HepG2 (cell line): ENCODE measurements around the gene PERP. TPM values are rescaled to one million over a fixed set of nuclear protein-coding genes. Genes with fewer than 3 reads are reported as not detected.

Experiments
- ATAC-seq: fragments of 200-7000 bp; cut with Tn5 transposase; 3 replicates; pipeline ENCODE4 v1.9.1; 2020; ENCODE audit warnings: mild to moderate bottlenecking, moderate library complexity
- BruUV-seq: library from RNA; stranded (reverse); fragments of 400-500 nt; replicated peaks from 2 replicates; lab custom pipeline; 2021; lab: Mats Ljungman, UMichigan
- CTCF ChIA-PET: fragments of 300-600 bp; formaldehyde crosslinking; extraction: SDS; loops from one replicate; lab custom pipeline; 2021; ENCODE audit warnings: low total read pairs, inconsistent platforms, low intra/inter-chr PET ratio; lab: Yijun Ruan, JAX
- POLR2A ChIA-PET: fragments of 350-600 bp; sonication (Branson Sonifier 250); formaldehyde crosslinking; loops from one replicate; lab custom pipeline; 2020; ENCODE audit warnings: antibody characterized with exemption, inconsistent platforms; lab: Yijun Ruan, JAX
- DNase-seq: peaks from one replicate; pipeline ENCODE4 v3.0.0-alpha.2; 2015; ENCODE audit warnings: low spot score
- FAIRE-seq: peaks from 3 replicates; lab custom pipeline; 2011; peaks lifted over from hg19 to GRCh38; lab: Jason Lieb, UNC
- H2AFZ ChIP-seq: one replicate; pipeline ENCODE4 v1.6.1; 2011; ENCODE audit warnings: low read length, inconsistent platforms
- H3K27ac ChIP-seq: fragments of 300-600 bp; 3 replicates; pipeline ENCODE4 v1.8.0; 2011; ENCODE audit warnings: mixed run types, mild to moderate bottlenecking, mixed read lengths, low read length, inconsistent platforms; ENCODE audit not compliant: insufficient read depth; ENCODE audit errors: extremely low read length
- H3K27me3 ChIP-seq, 2 experiments: fragments of 200-600 bp in 1 of 2; 2 replicates in 1 of 2; 3 replicates in 1 of 2; pipeline versions ENCODE4 v1.6.0 to v1.8.0; 2011; ENCODE audit warnings: low read length in 2 of 2, mild to moderate bottlenecking in 2 of 2, moderate library complexity in 2 of 2, inconsistent platforms in 1 of 2; ENCODE audit not compliant: insufficient read depth in 2 of 2, control insufficient read depth in 1 of 2
- H3K36me3 ChIP-seq, 2 experiments: fragments of 200-600 bp in 1 of 2; replicated peaks in 1 of 2; 2 replicates in 1 of 2; 3 replicates in 1 of 2; pipeline versions ENCODE4 v1.5.1 to v1.8.0; 2011; ENCODE audit warnings: low read length in 2 of 2, inconsistent platforms in 1 of 2; ENCODE audit not compliant: insufficient read depth in 2 of 2, control insufficient read depth in 1 of 2
- H3K4me1 ChIP-seq: 2 replicates; pipeline ENCODE4 v1.5.1; 2012; ENCODE audit warnings: low read length, inconsistent platforms; ENCODE audit not compliant: insufficient read depth
- H3K4me2 ChIP-seq: 2 replicates; pipeline ENCODE4 v1.6.0; 2011; ENCODE audit warnings: low read depth, low read length, inconsistent platforms
- H3K4me3 ChIP-seq, 3 experiments: fragments of 200-600 bp in 1 of 3; sonication (generic), shearing (Covaris generic) in 1 of 3; replicated peaks in 1 of 3; 2 replicates each; pipeline ENCODE4 v1.5.1; 2011 to 2016; ENCODE audit warnings: low read length in 3 of 3, inconsistent platforms in 2 of 3, low read depth in 2 of 3, mild to moderate bottlenecking in 2 of 3, control low read depth in 1 of 3, mixed read lengths in 1 of 3; ENCODE audit not compliant: insufficient read depth in 1 of 3
- H3K79me2 ChIP-seq: one replicate; pipeline ENCODE4 v1.6.1; 2011; ENCODE audit warnings: low read length, inconsistent platforms; ENCODE audit not compliant: insufficient read depth
- H3K9ac ChIP-seq: 2 replicates; pipeline ENCODE4 v1.6.0; 2011; ENCODE audit warnings: mild to moderate bottlenecking, low read depth, low read length, inconsistent platforms; ENCODE audit not compliant: insufficient read depth
- H3K9me3 ChIP-seq: 2 replicates; pipeline ENCODE4 v1.5.1; 2012; ENCODE audit warnings: mild to moderate bottlenecking, low read length
- H4K20me1 ChIP-seq: 2 replicates; pipeline ENCODE4 v1.6.0; 2011; ENCODE audit warnings: inconsistent platforms, mild to moderate bottlenecking, low read length, moderate library complexity; ENCODE audit not compliant: insufficient read depth
- ADNP ChIP-seq: sonication (generic); formaldehyde crosslinking; IDR thresholded peaks from 2 replicates; pipeline ENCODE4 v1.4.0; 2020; ENCODE audit warnings: missing genetic modification reagents
- ATM ChIP-seq: fragments of 450-650 bp; IDR thresholded peaks from 2 replicates; pipeline ENCODE4 v1.7.1; 2017; ENCODE audit warnings: mild to moderate bottlenecking, borderline replicate concordance
- CEBPG ChIP-seq: IDR thresholded peaks from 2 replicates; pipeline ENCODE4 v1.6.1; 2016
- NFE2L1 ChIP-seq: sonication (generic); formaldehyde crosslinking; IDR thresholded peaks from 2 replicates; pipeline ENCODE4 v1.4.0; 2020; ENCODE audit warnings: missing genetic modification reagents, mild to moderate bottlenecking, borderline replicate concordance
- RFXANK ChIP-seq: IDR thresholded peaks from 2 replicates; pipeline ENCODE4 v1.6.1; 2016
- TBX2 ChIP-seq: sonication (generic); formaldehyde crosslinking; IDR thresholded peaks from 2 replicates; pipeline ENCODE4 v1.5.0; 2020; ENCODE audit warnings: missing genetic modification reagents, mild to moderate bottlenecking, borderline replicate concordance
- ZMYM2 ChIP-seq: sonication (generic); formaldehyde crosslinking; IDR thresholded peaks from 2 replicates; pipeline ENCODE4 v1.8.0; 2022; ENCODE audit warnings: mild to moderate bottlenecking, missing genetic modification reagents
- WGBS: methylation state at CpG from one replicate; pipeline ENCODE4 v1.1.6; 2017; ENCODE audit warnings: low lambda C conversion rate; 5-methylcytosine and 5-hydroxymethylcytosine counted together
- in situ Hi-C: cut with HindIII; loops from 2 replicates; pipeline ENCODE4 v1.10.0; 2017; ENCODE audit warnings: low pct_unique_long_range_greater_than_20kb; ENCODE audit not compliant: extremely low pct_ligation_motif_present
- intact Hi-C: fragments of 100-400 bp; cut with micrococcal nuclease; formaldehyde crosslinking; loops from one replicate; pipeline ENCODE4 v1.10.0; 2022; ENCODE audit not compliant: unreplicated experiment
- polyA plus RNA-seq, 8 experiments: library from polyadenylated mRNA; depleted of rRNA in 3 of 8; stranded (reverse) in 7 of 8; unstranded in 1 of 8; fragments of >200 nt; fragmentation: Illumina TruSeq in 4 of 8; extraction: Trizol in 4 of 8; gene quantifications; 2 replicates each; pipeline versions ENCODE4 v1.2.1 to v1.2.3, GENCODE V29; 2011 to 2016; ENCODE audit warnings: low read depth in 4 of 8, missing spikeins in 1 of 8, mixed read lengths in 1 of 8; ENCODE audit not compliant: insufficient read depth in 1 of 8
- total RNA-seq, 5 experiments: library from RNA; depleted of rRNA; stranded (reverse); fragments of >200 nt; fragmentation: Illumina TruSeq; extraction: Trizol; gene quantifications; 2 replicates each; pipeline ENCODE4 v1.2.3, GENCODE V29; 2016; ENCODE audit warnings: low read depth in 1 of 5
- TF ChIP-seq, protein P1 (sequence below): sonication (generic); formaldehyde crosslinking; IDR thresholded peaks from 2 replicates; pipeline ENCODE4 v1.9.0; 2022; ENCODE audit warnings: missing genetic modification reagents, mild to moderate bottlenecking, borderline replicate concordance
- TF ChIP-seq, protein P2 (sequence below), 2 experiments: fragments of 450-650 bp in 1 of 2; sonication (generic) in 1 of 2; formaldehyde crosslinking in 1 of 2; IDR thresholded peaks; 2 replicates each; pipeline versions ENCODE4 v1.6.1 to v1.8.0; 2016 to 2022; ENCODE audit warnings: antibody characterized with exemption in 1 of 2, mild to moderate bottlenecking in 1 of 2, missing genetic modification reagents in 1 of 2
- TF ChIP-seq, protein P3 (sequence below): sonication (generic); formaldehyde crosslinking; IDR thresholded peaks from 2 replicates; pipeline ENCODE4 v1.4.0; 2020; ENCODE audit warnings: low read depth, mild to moderate bottlenecking, missing genetic modification reagents
- TF ChIP-seq, protein P4 (sequence below): sonication (generic); formaldehyde crosslinking; IDR thresholded peaks from 2 replicates; pipeline ENCODE4 v1.5.1; 2020; ENCODE audit warnings: mild to moderate bottlenecking, missing genetic modification reagents, borderline replicate concordance

PERP gene
- total and polyA plus RNA-seq, 2 of the 13 experiments (the other 11 are each of a cell fraction or from before 2014, with no cell fraction given), result 26.0 to 53.0 TPM

DNA sequence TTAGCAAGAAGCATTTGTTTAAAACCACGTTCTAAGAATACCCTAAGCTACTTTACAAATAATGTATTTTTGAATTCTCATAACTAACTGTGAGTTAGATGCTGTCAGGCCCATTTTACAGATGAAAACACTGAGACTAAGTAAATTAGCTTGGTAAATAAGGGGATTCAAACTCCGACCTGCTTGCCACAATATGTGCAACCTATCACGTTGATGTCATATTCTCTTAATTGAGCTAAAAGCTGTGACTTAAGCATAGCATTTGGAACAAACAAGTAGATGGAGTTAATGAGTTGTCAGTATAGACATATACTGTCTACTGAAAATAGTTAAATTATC lies 9.4 kb upstream of the PERP start:
- DNase-seq, result no peak
- POLR2A ChIA-PET, result no interaction called here
- no peak overlapping the region for H3K9ac ChIP-seq
- no peaks in the 10 kb centered on the region for H3K79me2 ChIP-seq
- in situ Hi-C loops (loop anchor here (5.0 to 10.0 kb wide), 5 partner anchors 171 to 648 kb away; partner anchors contain the start of gene HEBP2), intact Hi-C loops (loop anchor here (1.0 to 5.0 kb wide), 6 partner anchors 94 to 651 kb away; no protein-coding TSS in a partner anchor)
- no peaks in the 10 kb centered on the region for H3K36me3 ChIP-seq
- CTCF ChIA-PET, result interaction anchor here (1.7 to 3.4 kb wide), 4 partner anchors 161 to 401 kb away, joined by 7 to 53 read pairs (median 30); partner anchors contain the start of gene HEBP2
- H2AFZ ChIP-seq, result no peak overlapping the region
- no peak for FAIRE-seq
- H3K27ac ChIP-seq, result no peak overlapping the region
- ATAC-seq, result no peak
- H3K27me3 ChIP-seq, result no peaks in the 10 kb centered on the region
- H3K9me3 ChIP-seq, result no peaks in the 10 kb centered on the region
- H3K4me2 ChIP-seq, result peak overlapping the region; percentile 56
- WGBS, result 3% methylated on average over 3 of the region's 3 CpGs
- peaks cover 18% of the 10 kb centered on the region for H3K4me1 ChIP-seq
- H4K20me1 ChIP-seq, result no peaks in the 10 kb centered on the region
- no TSS peak for BruUV-seq
- H3K4me3 ChIP-seq, result no peak overlapping the region
- TF ChIP-seq NFE2L1 (no peak), ATM (no peak), RFXANK (no peak), CEBPG (CRISPR knock-in tag) (no peak), TBX2 (no peak), ADNP (peak; percentile 61; the same call in 1 of the 2 replicates), ZMYM2 (CRISPR knock-in tag) (peak; percentile 72; the same call in 1 of the 2 replicates)
- TF ChIP-seq, protein P1, sequence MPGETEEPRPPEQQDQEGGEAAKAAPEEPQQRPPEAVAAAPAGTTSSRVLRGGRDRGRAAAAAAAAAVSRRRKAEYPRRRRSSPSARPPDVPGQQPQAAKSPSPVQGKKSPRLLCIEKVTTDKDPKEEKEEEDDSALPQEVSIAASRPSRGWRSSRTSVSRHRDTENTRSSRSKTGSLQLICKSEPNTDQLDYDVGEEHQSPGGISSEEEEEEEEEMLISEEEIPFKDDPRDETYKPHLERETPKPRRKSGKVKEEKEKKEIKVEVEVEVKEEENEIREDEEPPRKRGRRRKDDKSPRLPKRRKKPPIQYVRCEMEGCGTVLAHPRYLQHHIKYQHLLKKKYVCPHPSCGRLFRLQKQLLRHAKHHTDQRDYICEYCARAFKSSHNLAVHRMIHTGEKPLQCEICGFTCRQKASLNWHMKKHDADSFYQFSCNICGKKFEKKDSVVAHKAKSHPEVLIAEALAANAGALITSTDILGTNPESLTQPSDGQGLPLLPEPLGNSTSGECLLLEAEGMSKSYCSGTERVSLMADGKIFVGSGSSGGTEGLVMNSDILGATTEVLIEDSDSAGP (CRISPR knock-in tag), result no peak
- TF ChIP-seq, protein P2, sequence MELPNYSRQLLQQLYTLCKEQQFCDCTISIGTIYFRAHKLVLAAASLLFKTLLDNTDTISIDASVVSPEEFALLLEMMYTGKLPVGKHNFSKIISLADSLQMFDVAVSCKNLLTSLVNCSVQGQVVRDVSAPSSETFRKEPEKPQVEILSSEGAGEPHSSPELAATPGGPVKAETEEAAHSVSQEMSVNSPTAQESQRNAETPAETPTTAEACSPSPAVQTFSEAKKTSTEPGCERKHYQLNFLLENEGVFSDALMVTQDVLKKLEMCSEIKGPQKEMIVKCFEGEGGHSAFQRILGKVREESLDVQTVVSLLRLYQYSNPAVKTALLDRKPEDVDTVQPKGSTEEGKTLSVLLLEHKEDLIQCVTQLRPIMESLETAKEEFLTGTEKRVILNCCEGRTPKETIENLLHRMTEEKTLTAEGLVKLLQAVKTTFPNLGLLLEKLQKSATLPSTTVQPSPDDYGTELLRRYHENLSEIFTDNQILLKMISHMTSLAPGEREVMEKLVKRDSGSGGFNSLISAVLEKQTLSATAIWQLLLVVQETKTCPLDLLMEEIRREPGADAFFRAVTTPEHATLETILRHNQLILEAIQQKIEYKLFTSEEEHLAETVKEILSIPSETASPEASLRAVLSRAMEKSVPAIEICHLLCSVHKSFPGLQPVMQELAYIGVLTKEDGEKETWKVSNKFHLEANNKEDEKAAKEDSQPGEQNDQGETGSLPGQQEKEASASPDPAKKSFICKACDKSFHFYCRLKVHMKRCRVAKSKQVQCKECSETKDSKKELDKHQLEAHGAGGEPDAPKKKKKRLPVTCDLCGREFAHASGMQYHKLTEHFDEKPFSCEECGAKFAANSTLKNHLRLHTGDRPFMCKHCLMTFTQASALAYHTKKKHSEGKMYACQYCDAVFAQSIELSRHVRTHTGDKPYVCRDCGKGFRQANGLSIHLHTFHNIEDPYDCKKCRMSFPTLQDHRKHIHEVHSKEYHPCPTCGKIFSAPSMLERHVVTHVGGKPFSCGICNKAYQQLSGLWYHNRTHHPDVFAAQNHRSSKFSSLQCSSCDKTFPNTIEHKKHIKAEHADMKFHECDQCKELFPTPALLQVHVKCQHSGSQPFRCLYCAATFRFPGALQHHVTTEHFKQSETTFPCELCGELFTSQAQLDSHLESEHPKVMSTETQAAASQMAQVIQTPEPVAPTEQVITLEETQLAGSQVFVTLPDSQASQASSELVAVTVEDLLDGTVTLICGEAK (IDR thresholded peaks at IDR 0.05), result no peak
- TF ChIP-seq, protein P2 (CRISPR knock-in tag; IDR thresholded peaks at IDR 0.05), result no peak
- TF ChIP-seq, protein P3, sequence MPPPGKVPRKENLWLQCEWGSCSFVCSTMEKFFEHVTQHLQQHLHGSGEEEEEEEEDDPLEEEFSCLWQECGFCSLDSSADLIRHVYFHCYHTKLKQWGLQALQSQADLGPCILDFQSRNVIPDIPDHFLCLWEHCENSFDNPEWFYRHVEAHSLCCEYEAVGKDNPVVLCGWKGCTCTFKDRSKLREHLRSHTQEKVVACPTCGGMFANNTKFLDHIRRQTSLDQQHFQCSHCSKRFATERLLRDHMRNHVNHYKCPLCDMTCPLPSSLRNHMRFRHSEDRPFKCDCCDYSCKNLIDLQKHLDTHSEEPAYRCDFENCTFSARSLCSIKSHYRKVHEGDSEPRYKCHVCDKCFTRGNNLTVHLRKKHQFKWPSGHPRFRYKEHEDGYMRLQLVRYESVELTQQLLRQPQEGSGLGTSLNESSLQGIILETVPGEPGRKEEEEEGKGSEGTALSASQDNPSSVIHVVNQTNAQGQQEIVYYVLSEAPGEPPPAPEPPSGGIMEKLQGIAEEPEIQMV (CRISPR knock-in tag), result no peak
- TF ChIP-seq, protein P4, sequence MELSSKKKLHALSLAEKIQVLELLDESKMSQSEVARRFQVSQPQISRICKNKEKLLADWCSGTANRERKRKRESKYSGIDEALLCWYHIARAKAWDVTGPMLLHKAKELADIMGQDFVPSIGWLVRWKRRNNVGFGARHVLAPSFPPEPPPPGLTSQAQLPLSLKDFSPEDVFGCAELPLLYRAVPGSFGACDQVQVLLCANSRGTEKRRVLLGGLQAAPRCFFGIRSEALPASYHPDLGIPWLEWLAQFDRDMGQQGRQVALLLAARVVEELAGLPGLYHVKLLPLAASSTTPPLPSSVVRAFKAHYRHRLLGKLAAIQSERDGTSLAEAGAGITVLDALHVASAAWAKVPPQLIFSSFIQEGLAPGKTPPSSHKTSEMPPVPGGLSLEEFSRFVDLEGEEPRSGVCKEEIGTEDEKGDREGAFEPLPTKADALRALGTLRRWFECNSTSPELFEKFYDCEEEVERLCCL (CRISPR knock-in tag), result no peak
